Mesenchymal stem cell (in vitro differentiated cells and primary cell): ENCODE measurements around the gene DEDD.

Experiments used
- DNase-seq: peaks from one replicate; pipeline ENCODE4 v3.0.0-alpha.2; 2013
- H2AFZ ChIP-seq: one replicate; pipeline ENCODE4 v1.6.1; 2013; ENCODE audit warnings: low read depth, mild to moderate bottlenecking, control low read depth, inconsistent platforms, low read length, moderate library complexity
- H2AK5ac ChIP-seq: 2 replicates; pipeline ENCODE4 v1.6.1; 2013; ENCODE audit warnings: low read length, moderate library complexity, mild to moderate bottlenecking, inconsistent platforms; ENCODE audit not compliant: severe bottlenecking
- H2BK120ac ChIP-seq: one replicate; pipeline ENCODE4 v1.6.1; 2013; ENCODE audit warnings: low read depth, mild to moderate bottlenecking, inconsistent platforms, low read length, moderate library complexity
- H2BK12ac ChIP-seq, 2 experiments: one replicate each; pipeline ENCODE4 v1.6.1; 2013; ENCODE audit warnings: inconsistent platforms in 2 of 2, low read length in 2 of 2, mild to moderate bottlenecking in 2 of 2, moderate library complexity in 2 of 2, control low read depth in 1 of 2
- H2BK15ac ChIP-seq: one replicate; pipeline ENCODE4 v1.6.1; 2013; ENCODE audit warnings: mild to moderate bottlenecking, low read depth, inconsistent platforms; ENCODE audit not compliant: poor library complexity, severe bottlenecking
- H2BK5ac ChIP-seq: 2 replicates; pipeline ENCODE4 v1.6.1; 2013; ENCODE audit warnings: low read depth, mild to moderate bottlenecking, low read length, control low read depth, inconsistent platforms; ENCODE audit not compliant: poor library complexity, severe bottlenecking
- H3K14ac ChIP-seq, 2 experiments: one replicate each; pipeline ENCODE4 v1.6.1; 2013; ENCODE audit warnings: inconsistent platforms in 2 of 2, low read length in 2 of 2, control low read depth in 1 of 2, mild to moderate bottlenecking in 1 of 2, moderate library complexity in 1 of 2
- H3K18ac ChIP-seq, 2 experiments: one replicate each; pipeline ENCODE4 v1.6.1; 2013; ENCODE audit warnings: inconsistent platforms in 2 of 2, low read length in 2 of 2, control low read depth in 1 of 2, low read depth in 1 of 2, mild to moderate bottlenecking in 1 of 2
- H3K23ac ChIP-seq, 2 experiments: one replicate each; pipeline ENCODE4 v1.6.1; 2013; ENCODE audit warnings: inconsistent platforms in 2 of 2, low read length in 2 of 2, mild to moderate bottlenecking in 2 of 2, moderate library complexity in 2 of 2, control low read depth in 1 of 2
- H3K27ac ChIP-seq: 2 replicates; pipeline ENCODE4 v1.5.1; 2013; ENCODE audit warnings: mild to moderate bottlenecking, moderate library complexity, low read length, control low read depth, inconsistent platforms; ENCODE audit not compliant: poor library complexity, severe bottlenecking
- H3K27me3 ChIP-seq, 2 experiments: 2 replicates each; pipeline versions ENCODE4 v1.6.1 to v1.7.0; 2013; ENCODE audit warnings: low read length in 2 of 2, mild to moderate bottlenecking in 2 of 2, moderate library complexity in 2 of 2, control low read depth in 1 of 2, inconsistent platforms in 1 of 2; ENCODE audit not compliant: control insufficient read depth in 1 of 2, insufficient read depth in 1 of 2
- H3K36me3 ChIP-seq, 2 experiments: 2 replicates each; pipeline versions ENCODE4 v1.6.1 to v1.7.0; 2013; ENCODE audit warnings: low read length in 2 of 2, control low read depth in 1 of 2, inconsistent platforms in 1 of 2, low read depth in 1 of 2, mild to moderate bottlenecking in 1 of 2; ENCODE audit not compliant: insufficient read depth in 2 of 2, control insufficient read depth in 1 of 2
- H3K4ac ChIP-seq, 2 experiments: one replicate each; pipeline ENCODE4 v1.6.1; 2013; ENCODE audit warnings: inconsistent platforms in 2 of 2, low read length in 2 of 2, mild to moderate bottlenecking in 2 of 2, moderate library complexity in 2 of 2, control low read depth in 1 of 2, low read depth in 1 of 2
- H3K4me1 ChIP-seq: 2 replicates; pipeline ENCODE4 v1.6.1; 2013; ENCODE audit warnings: low read depth, low read length, control low read depth; ENCODE audit not compliant: control insufficient read depth, insufficient read depth
- H3K4me2 ChIP-seq: 2 replicates; pipeline ENCODE4 v1.6.1; 2013; ENCODE audit warnings: low read length, mild to moderate bottlenecking, inconsistent platforms; ENCODE audit not compliant: poor library complexity, severe bottlenecking
- H3K4me3 ChIP-seq, 2 experiments: 2 replicates each; pipeline versions ENCODE4 v1.5.1 to v1.7.0; 2013; ENCODE audit warnings: low read length in 2 of 2, mild to moderate bottlenecking in 2 of 2, control low read depth in 1 of 2, low read depth in 1 of 2; ENCODE audit not compliant: insufficient read depth in 1 of 2
- H3K79me1 ChIP-seq: replicated peaks from 2 replicates; pipeline ENCODE4 v1.6.1; 2013; ENCODE audit warnings: mild to moderate bottlenecking, control low read depth, low read length, inconsistent platforms; ENCODE audit not compliant: poor library complexity, severe bottlenecking
- H3K9ac ChIP-seq: 2 replicates; pipeline ENCODE4 v1.7.0; 2013; ENCODE audit warnings: mild to moderate bottlenecking, low read length, moderate library complexity
- H3K9me3 ChIP-seq: 2 replicates; pipeline ENCODE4 v1.7.0; 2013; ENCODE audit warnings: mild to moderate bottlenecking, low read length; ENCODE audit not compliant: control insufficient read depth
- H4K8ac ChIP-seq: one replicate; pipeline ENCODE4 v1.6.1; 2013; ENCODE audit warnings: inconsistent platforms, mild to moderate bottlenecking, low read length, moderate library complexity
- H4K91ac ChIP-seq: one replicate; pipeline ENCODE4 v1.6.1; 2013; ENCODE audit warnings: mild to moderate bottlenecking, low read length, inconsistent platforms
- WGBS: methylation state at CpG from one replicate; pipeline ENCODE4 v1.1.7; 2013; ENCODE audit warnings: mixed read lengths; 5-methylcytosine and 5-hydroxymethylcytosine counted together

DEDD gene

DNA sequence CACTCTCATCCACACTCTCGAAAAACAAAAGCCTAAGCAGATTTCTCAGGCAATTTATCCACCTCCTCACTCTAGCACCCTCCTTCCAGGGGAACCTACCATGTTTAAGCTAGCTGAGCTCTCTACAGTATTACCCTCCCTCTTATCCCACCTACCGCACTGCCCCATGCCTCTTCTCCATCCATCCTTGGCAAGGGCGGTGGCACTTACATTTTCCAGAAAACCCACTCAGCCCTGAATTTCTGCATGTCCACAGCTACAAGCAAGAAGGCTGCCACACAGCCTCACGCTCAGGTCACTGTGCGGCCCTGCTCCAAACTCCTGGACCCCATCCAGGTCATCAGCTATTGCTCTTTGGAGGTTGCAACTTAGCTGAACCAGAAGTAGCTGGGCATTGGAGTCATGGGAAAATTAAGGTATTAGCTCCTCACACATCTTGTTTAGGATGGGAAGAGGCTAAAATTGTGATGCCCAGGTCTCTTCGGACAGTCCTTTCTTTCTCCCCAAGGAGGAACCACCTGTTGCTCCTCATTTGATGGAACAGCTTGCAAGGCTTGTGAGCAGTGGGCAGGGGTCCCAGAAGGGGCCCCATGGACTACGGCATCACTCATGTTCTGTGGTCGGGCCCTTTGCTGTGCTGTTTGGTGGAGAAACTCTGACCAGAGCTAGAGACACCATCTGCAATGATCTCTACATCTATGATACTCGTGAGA lies 33.2 kb downstream of the DEDD start:
- Histone ChIP-seq H4K91ac (no peak overlapping the region), H3K36me3 (peaks cover 16 to 21% of the 10 kb centered on the region in 2 experiments), H3K14ac (no peak overlapping the region), H3K4me1 (peaks cover 9% of the 10 kb centered on the region), H2BK15ac (no peak overlapping the region), H2BK120ac (no peak overlapping the region), H2BK5ac (no peak overlapping the region), H3K27me3 (no peaks in the 10 kb centered on the region), H3K18ac (no peak overlapping the region), H3K79me1 (peaks cover 8% of the 10 kb centered on the region), H2AFZ (no peak overlapping the region), H3K4me3 (peak overlapping the region in 1 of 2 experiments; percentile 94), H4K8ac (no peak overlapping the region), H3K27ac (no peak overlapping the region), H3K9ac (peak overlapping the region; percentile 87), H3K4ac (no peak overlapping the region), H3K23ac (no peak overlapping the region), H3K4me2 (peak overlapping the region; percentile 78), H3K9me3 (no peaks in the 10 kb centered on the region), H2AK5ac (no peak overlapping the region), H2BK12ac (no peak overlapping the region)
- 97% methylated on average over 9 of the region's 9 CpGs for WGBS
- DNase-seq, result no peak

- peak within 1 kb of the TSS; percentile 87 for H3K9ac ChIP-seq
- H2BK120ac ChIP-seq, result no peak within 1 kb of the TSS
- peak within 1 kb of the TSS; percentile 4 for H3K27ac ChIP-seq
- peaks cover 16 to 21% of the 10 kb centered on the region in 2 experiments for H3K36me3 ChIP-seq
- H2BK12ac ChIP-seq, result peak within 1 kb of the TSS in 1 of 2 experiments; percentile 24
- peak within 1 kb of the TSS; percentile 88 for H4K91ac ChIP-seq
- no peak within 1 kb of the TSS for H2BK5ac ChIP-seq
- peak within 1 kb of the TSS; percentile 94 for H2AFZ ChIP-seq
- peak within 1 kb of the TSS; percentile 33 for H2BK15ac ChIP-seq
- H3K27me3 ChIP-seq, result no peaks in the 10 kb centered on the region
- DNase-seq, result peak; percentile 84
- H4K8ac ChIP-seq, result peak within 1 kb of the TSS; percentile 89
- H3K14ac ChIP-seq, result peak within 1 kb of the TSS in 1 of 2 experiments; percentile 79
- H3K4me2 ChIP-seq, result peak within 1 kb of the TSS; percentile 78
- H3K9me3 ChIP-seq, result no peaks in the 10 kb centered on the region
- peaks cover 8% of the 10 kb centered on the region for H3K79me1 ChIP-seq
- H3K23ac ChIP-seq, result peak within 1 kb of the TSS in 1 of 2 experiments; percentile 34
- peak within 1 kb of the TSS; percentile 36 to 69 for H3K4ac ChIP-seq
- H3K4me3 ChIP-seq, result peak within 1 kb of the TSS; percentile 71 to 94
- 8% methylated on average over 67 of the region's 71 CpGs for WGBS
- H3K18ac ChIP-seq, result peak within 1 kb of the TSS in 1 of 2 experiments; percentile 82
- H2AK5ac ChIP-seq, result no peak within 1 kb of the TSS
- peaks cover 9% of the 10 kb centered on the region for H3K4me1 ChIP-seq
Measured at GRCh38 chr1:161098210-161099068, 34.0 kb downstream of the DEDD start, which contains the start of gene KLHDC9. KLHDC9 (plus strand) TSS chr1:161098361; CDS start chr1:161098536, 175 bp downstream.

- H3K27ac ChIP-seq, result no peak overlapping the region
- H2BK15ac ChIP-seq, result no peak overlapping the region
- peaks cover 9 to 12% of the 10 kb centered on the region in 2 experiments for H3K36me3 ChIP-seq
- peak; percentile 45 for DNase-seq
- H2BK12ac ChIP-seq, result no peak overlapping the region
- H3K4ac ChIP-seq, result no peak overlapping the region
- H3K79me1 ChIP-seq, result no peaks in the 10 kb centered on the region
- no peak overlapping the region for H2AFZ ChIP-seq
- no peaks in the 10 kb centered on the region for H3K9me3 ChIP-seq
- no peak overlapping the region for H4K91ac ChIP-seq
- no peak overlapping the region for H2AK5ac ChIP-seq
- H3K23ac ChIP-seq, result no peak overlapping the region
- no peak overlapping the region for H3K18ac ChIP-seq
- peak overlapping the region; percentile 41 for H3K9ac ChIP-seq
- no peaks in the 10 kb centered on the region for H3K27me3 ChIP-seq
- no peak overlapping the region for H3K14ac ChIP-seq
- H4K8ac ChIP-seq, result no peak overlapping the region
- no peak overlapping the region for H2BK5ac ChIP-seq
- H3K4me1 ChIP-seq, result peaks cover 13% of the 10 kb centered on the region
- no peak overlapping the region for H3K4me3 ChIP-seq
- H2BK120ac ChIP-seq, result no peak overlapping the region
- WGBS, result 100% methylated on average over 1 of the region's 1 CpG
- no peak overlapping the region for H3K4me2 ChIP-seq
Measured at GRCh38 chr1:161096530-161096929, 35.9 kb downstream of the DEDD start.

GRCh38 chr1:161096015-161096414 lies 36.5 kb downstream of the DEDD start:
- WGBS, result 100% methylated on average over 2 of the region's 2 CpGs
- H3K4me2 ChIP-seq, result no peak overlapping the region
- H3K18ac ChIP-seq, result no peak overlapping the region
- peaks cover 4 to 8% of the 10 kb centered on the region in 2 experiments for H3K36me3 ChIP-seq
- H4K91ac ChIP-seq, result no peak overlapping the region
- no peak overlapping the region for H3K4ac ChIP-seq
- H2BK15ac ChIP-seq, result no peak overlapping the region
- no peak overlapping the region for H3K14ac ChIP-seq
- no peak overlapping the region for H2BK120ac ChIP-seq
- H3K9me3 ChIP-seq, result no peaks in the 10 kb centered on the region
- peak overlapping the region; percentile 9 for H3K9ac ChIP-seq
- H3K4me1 ChIP-seq, result peaks cover 13% of the 10 kb centered on the region
- no peak overlapping the region for H2AK5ac ChIP-seq
- no peak overlapping the region for H3K23ac ChIP-seq
- no peak overlapping the region for H3K27ac ChIP-seq
- no peak overlapping the region for H2AFZ ChIP-seq
- H2BK5ac ChIP-seq, result no peak overlapping the region
- DNase-seq, result no peak
- H4K8ac ChIP-seq, result no peak overlapping the region
- no peaks in the 10 kb centered on the region for H3K79me1 ChIP-seq
- no peak overlapping the region for H3K4me3 ChIP-seq
- no peaks in the 10 kb centered on the region for H3K27me3 ChIP-seq
- H2BK12ac ChIP-seq, result no peak overlapping the region
